SHP77 treated with DMSO at 0.1 percent for 48 hours (cell line): Measurements from ENCODE around the gene PRMT5.
"Not testable (repeated sequence)": the region's sequence is repeated elsewhere in the genome, so short reads cannot be mapped to it uniquely, and the experiment has no call there.

Experiments used
- DNase-seq: peaks from one replicate; lab custom pipeline; 2025; lab: John Stamatoyannopoulos, UW

PRMT5 gene

DNA sequence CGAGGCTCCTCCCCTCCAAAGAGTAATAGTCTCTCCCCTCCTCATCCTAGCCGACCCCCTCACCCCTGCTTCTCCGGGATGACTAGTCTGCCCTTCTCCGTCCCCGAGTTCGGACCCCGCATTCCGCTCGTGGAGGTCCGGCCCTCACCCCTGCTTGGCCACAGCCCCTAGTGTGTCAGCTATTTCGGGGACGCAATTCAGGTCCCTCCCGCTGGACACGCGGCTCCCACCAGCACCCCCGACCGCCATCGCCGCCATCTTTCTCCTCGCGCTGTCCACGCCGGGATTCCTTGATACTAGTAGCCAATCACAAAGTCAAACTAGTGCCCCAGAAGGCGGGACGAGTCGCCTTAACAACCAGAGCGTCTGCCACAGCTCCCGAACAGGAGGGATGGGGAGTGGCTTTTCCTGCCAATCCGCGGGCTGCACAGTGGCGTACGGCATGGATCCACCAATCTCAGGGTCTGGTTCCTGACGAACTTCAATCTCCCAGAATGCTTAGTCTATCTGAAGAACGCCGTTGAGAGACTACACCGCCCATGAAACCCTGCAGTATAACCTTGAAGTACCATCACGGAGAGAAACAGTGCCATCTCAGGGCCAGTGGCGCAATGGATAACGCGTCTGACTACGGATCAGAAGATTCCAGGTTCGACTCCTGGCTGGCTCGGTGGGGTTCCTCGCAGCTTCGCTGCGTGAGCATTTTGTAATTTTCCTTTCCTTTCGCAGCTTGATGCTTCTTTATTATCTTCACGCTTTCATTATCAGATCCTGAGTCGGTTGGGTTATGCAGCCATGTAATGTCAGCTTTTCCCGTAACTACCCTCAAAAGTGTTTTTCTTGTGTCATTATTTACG, at the start of gene PRMT5:
PRMT5 (minus strand) TSS at position 273 of the 857 bp plus-strand sequence; CDS start at position 258, 15 bp downstream.
- DNase-seq, result peak; percentile 100

DNA sequence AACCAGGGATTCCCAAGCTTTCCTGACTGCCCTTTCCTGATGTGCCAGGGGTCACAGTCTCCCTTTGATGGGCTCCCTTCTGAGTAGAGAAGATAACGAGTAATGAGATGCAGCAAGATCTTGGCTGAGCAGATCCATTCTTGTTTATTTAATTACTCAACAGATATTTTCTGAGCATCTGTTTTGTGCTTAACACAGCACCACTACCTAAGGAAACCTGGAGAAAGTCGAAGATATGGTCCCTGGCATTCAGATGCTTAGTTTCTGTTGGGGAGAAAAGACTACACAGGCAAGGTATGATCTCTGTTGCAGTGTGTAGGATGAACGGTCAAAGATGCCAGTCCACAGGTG, 49.3 kb upstream of the PRMT5 start:
- DNase-seq, result no peak

DNA sequence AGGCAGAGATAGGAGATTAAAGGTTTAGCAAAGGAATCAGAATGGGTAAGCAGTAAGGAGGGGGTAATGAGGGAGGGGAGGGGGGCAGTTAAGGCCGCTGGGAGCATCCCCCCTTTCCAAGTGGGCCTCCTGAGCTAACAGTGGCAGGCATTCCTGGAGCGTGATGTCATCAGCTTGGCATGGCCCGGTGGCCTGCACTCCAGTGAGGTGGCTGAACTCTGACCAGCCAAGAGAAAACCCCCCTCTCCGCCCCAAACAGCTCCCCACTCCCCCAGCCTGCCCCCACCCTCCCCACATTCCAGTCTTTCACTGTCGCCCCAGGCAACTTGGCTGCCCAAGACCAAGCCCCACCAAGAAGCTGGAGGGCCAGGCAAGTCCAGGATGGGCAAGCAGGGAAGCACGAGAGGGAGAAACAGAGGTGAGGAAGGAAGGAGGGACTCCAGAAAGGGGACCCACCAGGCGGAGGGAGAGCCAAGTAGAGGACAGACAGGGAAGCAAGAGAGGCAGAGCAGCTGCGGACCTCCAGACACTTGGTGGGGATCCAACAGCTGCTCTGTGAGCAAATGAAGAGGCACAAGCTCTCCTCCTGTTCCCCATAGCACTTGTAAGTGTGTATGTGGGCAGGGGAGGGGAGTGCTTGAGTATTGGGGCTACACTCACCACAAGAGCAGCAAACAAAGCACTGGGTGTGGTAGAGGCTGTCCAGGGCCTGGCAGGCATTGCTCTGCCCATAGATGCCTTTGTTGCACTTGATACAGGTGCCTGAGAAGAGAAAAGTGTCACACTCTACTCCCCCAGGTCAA, 48.7 kb upstream of the PRMT5 start:
- no peak for DNase-seq

DNA sequence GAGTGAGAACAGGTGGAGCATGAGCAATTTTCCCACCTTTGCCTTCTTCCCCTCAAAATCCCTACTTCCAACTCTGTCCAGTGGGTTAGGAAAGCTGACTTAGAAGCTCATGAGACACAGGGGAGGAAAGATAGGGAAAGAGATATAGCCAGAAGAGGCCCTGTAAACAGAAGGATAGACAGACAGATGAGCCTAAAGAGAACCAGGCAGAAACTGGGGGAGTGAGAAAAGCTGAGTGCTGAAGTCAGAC, 48.2 kb upstream of the PRMT5 start:
- no peak for DNase-seq

DNA sequence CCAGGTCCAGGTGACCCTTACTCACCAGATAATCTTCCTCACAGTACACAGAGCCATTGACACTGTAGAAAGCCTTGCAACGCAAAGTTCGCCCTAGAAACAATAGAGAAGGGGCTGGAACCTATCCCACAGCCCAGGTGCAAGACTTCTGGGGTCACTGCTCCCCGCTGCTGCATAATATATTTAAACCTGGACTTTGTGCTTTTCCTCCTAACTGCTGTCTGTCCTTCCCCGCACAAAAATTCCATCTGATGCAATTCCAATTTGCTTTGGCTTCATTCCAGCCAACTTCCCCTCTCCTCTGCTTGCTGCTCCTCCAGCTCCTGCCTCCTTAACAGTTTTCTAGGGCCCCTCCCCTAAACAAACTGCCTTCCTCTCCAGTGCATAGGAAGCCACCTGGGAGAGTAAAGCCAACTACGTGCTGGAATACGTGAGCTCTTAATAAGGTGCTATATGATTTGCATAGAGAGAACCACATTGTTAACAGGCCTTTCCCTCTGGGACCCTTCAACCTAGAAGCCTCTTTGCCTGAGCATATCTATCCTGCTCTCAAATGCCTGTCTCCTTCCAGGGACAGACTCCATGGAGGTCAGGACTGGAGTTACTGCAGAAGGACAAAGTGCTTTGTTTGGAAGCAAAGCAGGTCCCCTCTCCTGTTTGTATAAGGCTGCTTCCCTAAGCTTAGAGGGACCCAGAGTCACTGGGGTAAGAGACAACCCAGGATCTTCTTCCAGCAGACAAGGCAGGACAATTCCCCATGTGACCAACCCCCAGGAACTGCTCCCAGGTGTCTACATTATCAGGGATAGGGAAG, 47.7 kb upstream of the PRMT5 start:
- peak; percentile 32 for DNase-seq

DNA sequence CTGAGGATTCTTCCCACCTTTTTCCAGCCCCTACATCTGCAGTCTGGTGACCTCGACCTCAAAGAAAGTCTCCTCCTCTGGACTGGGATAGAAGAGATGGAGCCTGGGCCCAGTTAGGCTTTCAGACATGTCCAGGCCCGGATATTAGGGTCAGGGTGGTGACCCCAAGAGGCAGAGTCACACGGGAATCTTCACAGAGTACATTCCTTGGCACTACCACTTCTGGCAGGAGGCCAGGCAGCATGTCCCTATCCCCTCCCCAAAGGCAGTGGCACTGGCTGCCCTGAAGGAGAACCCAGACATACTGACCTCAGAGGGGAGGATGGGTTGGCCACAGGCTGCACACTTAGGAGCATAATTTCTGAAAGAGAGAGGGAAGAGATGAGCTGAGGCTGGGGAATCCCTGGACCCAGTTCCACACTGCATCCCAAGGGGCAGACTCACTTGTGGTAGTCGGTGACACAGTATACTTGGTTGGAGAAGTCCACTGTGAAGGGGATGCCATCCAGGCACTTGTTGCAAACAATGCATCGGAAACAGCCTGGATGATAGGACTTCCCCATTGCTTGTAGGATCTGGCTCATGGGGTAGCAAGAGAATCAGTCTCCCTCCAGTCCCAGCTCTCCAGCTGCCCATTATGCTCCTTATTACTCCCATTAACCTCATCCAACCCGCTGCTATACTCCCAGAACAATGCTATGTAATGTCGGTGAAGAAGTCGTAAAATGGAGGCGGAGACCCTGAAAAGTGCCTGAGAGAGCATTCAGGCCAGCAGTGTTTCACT, 45.5 kb upstream of the PRMT5 start:
- no peak for DNase-seq

DNA sequence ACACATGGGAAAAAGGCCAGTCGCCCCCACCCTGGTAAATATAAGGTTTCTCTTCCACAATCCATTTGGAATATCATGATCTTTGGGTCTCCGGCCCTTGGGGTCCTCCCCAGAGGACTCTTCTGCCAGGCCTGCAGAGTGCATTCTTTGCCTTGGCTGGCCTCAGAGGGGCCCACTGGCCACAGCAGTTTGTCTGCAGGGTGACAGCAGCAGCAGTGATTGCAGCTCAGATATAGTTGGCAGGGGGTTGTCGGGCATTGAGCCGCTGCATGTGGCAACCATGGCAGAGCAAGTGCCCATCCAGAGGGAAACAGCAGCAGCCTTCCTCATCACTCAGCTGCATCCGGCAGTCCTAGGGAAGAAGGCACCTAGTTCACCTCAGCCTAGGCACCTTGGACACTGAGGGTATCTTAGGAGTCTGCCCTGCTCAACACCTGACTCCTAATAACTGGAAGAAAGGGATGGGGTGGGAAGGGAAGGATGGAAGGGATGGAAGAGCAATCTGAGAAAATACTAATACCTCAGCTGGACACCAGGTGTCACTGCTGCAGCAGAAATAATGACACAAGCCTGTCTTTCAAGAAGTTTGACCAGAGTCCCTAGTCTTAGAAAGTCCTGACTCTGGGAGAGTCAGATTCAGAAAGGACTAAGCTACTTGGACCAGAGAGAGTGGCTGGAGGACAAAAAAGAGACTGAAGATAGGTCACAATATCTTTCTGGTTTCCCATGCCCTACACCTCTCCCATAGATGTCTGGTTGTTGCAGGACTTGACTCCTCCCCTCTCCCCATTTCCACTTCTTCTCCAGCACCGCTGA, 44.2 kb upstream of the PRMT5 start:
- no peak for DNase-seq

DNA sequence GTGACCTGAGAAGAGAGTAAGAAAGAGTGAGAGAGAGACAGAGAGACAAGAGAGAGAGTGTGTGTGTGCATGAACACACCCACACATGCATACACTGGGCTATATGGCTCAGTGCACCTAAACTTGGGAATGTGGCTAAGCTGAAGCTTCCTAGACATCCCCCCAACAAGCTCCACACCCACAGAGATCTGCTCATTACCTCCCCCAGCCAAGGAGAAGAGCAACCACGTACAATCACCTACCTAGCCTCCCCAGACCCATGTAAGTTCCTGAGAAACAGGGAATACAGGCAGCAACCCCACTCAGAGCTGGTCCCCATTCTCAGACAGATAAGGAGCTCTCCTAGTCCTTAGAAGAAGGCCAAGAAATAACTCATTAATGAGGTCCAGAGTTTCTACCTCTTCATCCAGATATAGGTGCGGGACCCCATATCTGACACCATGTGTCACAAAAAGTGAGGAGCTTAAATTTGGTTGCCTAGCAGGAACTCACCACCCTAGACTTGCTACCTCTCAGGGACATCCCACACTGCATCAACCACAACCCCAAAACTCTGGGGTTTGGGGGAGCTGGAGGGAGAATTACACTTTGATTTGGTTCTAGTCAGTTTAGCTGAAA, 43.2 kb upstream of the PRMT5 start:
- no peak for DNase-seq

DNA sequence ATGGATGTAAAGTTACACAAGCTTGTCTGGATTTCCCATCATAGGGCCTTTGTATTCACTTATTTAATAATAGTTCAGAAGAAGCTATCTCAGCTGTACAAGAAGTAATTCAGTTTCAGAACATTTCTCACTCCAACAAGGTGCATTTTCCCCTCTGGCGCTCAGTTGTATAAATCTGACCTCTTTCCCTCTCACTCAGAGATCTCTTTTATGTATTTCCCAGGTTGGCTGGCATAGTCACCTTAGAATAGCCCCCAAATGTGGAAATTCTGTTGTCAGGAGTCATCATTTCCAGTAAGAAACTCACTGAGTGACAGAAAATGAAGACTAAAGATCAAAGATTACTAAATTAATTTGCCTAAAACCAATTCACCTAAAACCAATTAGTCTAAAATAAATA, 42.0 kb upstream of the PRMT5 start:
- DNase-seq, result no peak

DNA sequence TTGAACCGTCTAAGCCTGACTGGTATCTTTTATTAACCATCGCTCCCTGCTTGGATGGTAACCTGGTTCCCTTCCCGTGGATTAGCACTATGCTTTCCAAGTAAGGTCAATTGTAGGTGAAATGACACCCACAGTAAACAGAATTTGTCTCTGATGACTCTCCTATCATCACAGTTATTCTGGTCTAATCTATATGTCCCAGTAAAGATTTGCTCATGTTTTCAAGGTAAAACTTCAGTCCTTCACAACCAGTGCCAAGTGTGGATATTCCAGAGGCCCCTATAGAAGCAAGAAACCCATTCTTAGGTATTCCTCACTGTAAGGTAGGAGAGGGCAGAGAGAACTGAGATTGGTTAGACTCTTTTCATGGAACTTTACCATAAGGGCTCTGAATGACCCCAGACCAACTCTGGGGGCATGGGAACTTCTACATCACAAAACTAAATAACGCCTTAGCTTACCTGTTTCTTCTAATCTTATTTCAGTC, 37.6 kb upstream of the PRMT5 start:
- DNase-seq, result no peak

DNA sequence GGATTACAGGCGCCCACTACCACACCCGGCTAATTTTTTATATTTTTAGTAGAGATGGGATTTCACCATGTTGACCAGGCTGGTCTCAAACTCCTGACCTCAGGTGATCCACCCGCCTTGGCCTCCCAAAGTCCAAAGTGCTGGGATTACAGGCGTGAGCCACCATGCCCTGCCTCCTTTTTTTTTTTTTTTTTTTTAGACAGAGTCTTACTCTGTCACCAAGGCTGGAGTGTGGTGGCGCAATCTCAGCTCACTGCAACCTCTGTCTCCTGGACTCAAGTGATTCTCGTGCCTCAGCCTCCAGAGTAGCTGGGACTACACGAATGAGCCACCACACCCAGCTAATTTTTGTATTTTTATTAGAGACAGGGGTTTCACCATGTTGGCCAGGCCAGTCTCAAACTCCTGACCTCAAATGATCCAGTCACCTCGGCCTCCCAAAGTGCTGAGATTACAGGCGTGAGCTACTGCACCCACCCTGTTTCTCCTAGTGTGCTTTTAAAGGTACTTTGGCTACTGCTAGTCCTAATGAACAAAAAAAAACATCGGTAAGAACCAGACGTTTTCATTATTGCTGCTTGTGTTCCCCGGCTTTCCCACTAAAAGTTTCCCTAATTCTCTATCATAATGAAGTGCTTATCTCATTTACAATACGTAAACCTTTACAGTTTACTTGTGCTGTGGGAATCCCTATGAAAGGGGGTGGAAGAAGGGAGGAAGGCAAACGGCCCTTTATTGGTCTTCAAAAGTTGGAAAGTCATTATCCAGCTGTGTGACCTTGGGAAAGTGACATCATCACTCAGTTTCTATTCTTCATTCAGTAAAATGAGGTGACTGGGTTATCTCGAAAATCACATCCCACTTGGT, 37.0 kb upstream of the PRMT5 start:
- DNase-seq, result not testable (repeated sequence)

DNA sequence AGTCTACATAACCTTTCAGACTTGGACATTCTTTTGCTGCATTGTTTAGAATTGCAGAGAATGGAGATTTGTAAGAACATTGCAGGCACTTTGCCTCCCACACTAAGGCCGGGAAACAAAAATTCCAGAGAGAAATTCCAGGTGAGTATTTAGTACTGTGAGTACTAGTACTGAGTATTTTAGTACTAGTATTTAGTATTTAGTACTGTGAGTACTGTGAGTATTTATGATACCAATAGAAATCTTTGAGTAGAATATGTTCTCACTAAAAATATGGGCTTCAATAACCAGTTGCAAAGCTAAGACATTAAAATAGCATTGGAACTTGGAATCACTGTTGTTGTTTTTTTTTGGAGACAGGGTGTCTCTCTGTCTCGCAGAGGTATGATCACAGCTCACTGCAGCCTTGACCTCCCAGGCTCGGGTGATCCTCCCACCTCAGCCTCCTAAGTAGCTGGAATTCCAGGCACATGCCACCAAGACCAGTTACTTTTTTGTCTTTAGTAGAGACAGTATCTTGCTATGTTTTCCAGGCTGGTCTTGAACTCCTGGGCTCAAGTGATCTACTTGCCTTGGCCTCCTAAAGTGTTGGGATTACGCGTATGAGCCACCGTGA, 33.0 kb upstream of the PRMT5 start:
- no peak for DNase-seq

DNA sequence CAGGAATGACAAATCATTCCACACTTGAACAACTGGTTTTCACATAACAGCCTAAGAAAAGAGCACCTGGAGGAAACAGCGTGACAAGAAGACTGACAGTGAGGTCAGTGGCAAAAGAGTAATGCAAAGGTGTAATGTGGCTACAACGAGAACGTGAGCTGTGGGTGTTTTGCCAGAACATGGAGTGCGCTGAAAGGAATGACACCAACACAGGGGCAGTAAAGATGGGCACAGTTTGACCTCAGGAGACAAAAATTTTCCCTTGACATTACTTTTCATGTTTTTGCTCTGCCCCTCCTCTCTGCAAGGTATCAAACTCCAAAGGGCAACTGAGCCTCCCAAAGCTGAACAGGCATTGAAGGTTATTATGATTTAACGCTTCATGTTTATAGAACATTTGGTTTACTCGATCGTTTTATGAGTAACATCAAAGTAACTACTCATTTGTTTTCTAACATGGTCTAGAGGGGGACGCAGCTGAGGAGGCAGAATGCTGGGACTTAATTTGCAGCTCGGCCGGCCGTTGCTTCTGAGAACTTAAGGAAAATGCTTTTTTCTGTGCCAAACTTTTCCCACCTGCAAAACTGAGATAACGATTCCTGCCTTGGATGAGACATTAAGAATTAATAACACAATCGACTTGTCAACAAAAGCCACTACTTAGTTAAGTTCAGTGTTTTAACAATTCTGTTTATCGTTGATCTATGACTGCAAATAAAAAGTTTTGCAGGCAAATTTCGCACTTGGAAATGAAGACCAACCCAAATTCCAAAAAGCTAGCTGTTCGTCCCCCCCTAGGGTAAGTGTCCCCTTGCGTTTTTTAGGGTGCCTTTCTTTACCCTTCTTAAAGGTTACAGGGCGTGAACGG, 26.8 kb upstream of the PRMT5 start:
- no peak for DNase-seq

DNA sequence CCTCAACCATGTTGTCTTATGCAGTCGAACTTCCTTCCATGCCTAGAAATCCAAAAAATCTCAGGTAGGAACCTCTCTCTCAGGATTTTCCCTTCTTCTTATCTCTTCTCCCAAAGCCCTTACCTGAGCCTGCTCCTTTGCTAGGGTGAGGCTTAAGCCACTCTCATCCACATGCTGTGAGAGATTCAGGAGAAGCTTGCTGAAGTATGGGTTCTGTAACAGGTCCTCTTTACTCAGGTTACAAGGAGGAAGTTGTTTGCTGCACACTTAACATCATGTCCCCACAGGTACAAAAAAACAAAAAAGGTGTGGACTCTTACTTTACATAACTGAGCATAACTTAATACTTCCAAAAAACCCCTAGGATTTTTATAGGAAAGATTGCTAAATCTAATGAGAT, 23.2 kb upstream of the PRMT5 start:
- DNase-seq, result no peak

DNA sequence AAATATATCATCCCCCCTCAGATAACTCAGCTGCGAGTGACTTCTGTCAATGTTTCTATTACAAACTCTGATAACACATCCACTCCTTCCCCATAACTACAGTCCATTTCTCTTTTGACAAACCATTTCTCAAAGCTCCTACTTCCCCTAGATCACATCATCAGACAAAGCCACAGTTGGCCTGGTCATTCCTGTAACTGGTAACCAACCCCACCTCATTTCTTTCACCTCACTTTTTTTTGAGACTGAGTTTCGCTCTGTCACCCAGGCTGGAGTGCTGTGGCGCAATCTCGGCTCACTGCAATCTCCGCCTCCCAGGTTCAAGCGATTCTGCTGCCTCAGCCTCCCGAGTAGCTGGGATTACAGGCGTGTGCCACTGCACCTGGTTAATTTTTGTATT, 22.6 kb upstream of the PRMT5 start:
- not testable (repeated sequence) for DNase-seq

DNA sequence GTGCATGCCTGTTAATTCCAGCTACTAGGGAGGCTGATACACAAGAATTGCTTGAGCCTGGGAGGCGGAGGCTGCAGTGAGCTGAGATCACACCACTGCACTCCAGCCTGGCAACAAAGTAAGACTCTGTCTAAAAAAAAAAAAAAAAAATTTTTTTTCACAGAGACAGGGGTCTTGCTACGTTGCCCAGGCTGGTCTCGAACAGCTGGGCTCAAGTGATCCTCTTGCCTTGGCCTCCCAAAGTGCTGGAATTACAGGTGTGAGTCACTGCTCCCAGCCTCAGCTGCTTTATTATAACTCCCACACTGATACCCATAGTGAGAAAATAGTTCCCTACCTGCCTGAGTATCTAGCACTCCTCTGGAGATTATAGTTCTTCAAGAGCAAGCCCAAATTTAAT, 16.5 kb upstream of the PRMT5 start:
- no peak for DNase-seq

DNA sequence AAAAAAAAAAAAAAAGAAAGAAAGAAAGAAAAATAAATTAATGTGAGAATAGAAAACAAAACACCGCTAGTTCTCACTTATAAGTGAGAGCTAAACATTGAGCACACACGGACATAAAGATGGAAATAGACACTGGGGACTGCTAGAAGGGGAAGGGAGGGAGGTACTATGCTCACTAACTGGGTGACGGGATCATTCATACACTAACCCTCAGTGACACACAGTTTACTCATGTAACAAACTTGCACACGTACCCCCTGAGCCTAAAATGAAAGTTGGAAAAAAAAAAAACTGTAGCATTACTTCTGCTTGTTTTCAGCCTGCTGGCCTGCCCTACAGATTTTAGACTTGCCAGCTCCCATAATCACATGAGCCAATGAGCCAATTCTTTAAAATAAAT, 10.5 kb upstream of the PRMT5 start:
- DNase-seq, result no peak

DNA sequence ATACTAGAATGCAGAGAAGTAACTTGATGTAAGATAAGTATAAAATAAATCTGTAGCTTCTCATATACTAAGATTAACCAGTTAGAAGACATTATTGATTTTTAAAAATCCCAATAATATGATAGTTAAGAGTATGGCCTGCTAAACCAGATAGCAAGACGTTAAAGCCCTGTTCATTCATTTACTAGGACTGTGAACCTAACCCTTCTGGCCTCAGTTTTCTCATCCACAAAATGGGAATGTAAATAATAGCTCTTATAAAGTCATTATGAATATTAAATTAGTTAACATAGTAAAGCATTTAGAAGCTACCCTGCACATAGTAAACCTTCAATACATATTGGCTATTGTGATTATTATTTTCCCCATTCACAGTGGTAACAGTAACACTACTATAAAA, 6.0 kb upstream of the PRMT5 start:
- DNase-seq, result no peak
